GM23338 (cell line): ENCODE data around the gene CCDC57. TPM values are rescaled to one million over a fixed set of nuclear protein-coding genes. Genes with fewer than 3 reads are reported as not detected.

ENCODE experiments used
- ATAC-seq: fragments of 200-7000 bp; cut with Tn5 transposase; 3 replicates; pipeline ENCODE4 v1.9.1; 2020
- DNase-seq: peaks from one replicate; pipeline ENCODE4 v3.0.0-alpha.2; 2015; ENCODE audit warnings: low spot score
- H2AFZ ChIP-seq: fragments of 200-600 bp; sonication (generic); 2 replicates; pipeline ENCODE4 v1.8.0; 2016; ENCODE audit warnings: antibody characterized with exemption, mild to moderate bottlenecking, moderate library complexity
- H3F3A ChIP-seq: fragments of 200-600 bp; sonication (generic); replicated peaks from 2 replicates; pipeline ENCODE4 v1.8.0; 2017; ENCODE audit warnings: antibody characterized with exemption, mixed run types, low read depth
- H3K27ac ChIP-seq: fragments of 200-600 bp; sonication (generic); 2 replicates; pipeline ENCODE4 v1.6.1; 2016; ENCODE audit warnings: low read depth
- H3K27me3 ChIP-seq: fragments of 200-600 bp; sonication (generic); 2 replicates; pipeline ENCODE4 v1.8.0; 2016; ENCODE audit warnings: mild to moderate bottlenecking, mixed run types, moderate library complexity; ENCODE audit not compliant: insufficient read depth
- H3K36me3 ChIP-seq: fragments of 200-600 bp; sonication (generic); 2 replicates; pipeline ENCODE4 v1.8.0; 2016; ENCODE audit warnings: mild to moderate bottlenecking; ENCODE audit not compliant: insufficient read depth
- H3K4me1 ChIP-seq: fragments of 200-600 bp; sonication (generic); 2 replicates; pipeline ENCODE4 v1.8.0; 2016; ENCODE audit warnings: mild to moderate bottlenecking, moderate library complexity; ENCODE audit not compliant: insufficient read depth
- H3K4me2 ChIP-seq: fragments of 200-600 bp; sonication (generic); 2 replicates; pipeline ENCODE4 v1.7.1; 2017; ENCODE audit warnings: mixed run types
- H3K4me3 ChIP-seq: fragments of 200-600 bp; sonication (generic); 2 replicates; pipeline ENCODE4 v1.6.1; 2016; ENCODE audit warnings: mixed run types
- H3K79me2 ChIP-seq: fragments of 200-600 bp; sonication (generic); replicated peaks from 2 replicates; pipeline ENCODE4 v1.8.0; 2017; ENCODE audit warnings: mild to moderate bottlenecking; ENCODE audit not compliant: insufficient read depth
- H3K9me2 ChIP-seq: fragments of 200-600 bp; sonication (generic); 2 replicates; pipeline ENCODE4 v1.8.0; 2017; ENCODE audit not compliant: insufficient read depth
- H4K20me1 ChIP-seq: fragments of 200-600 bp; sonication (generic); replicated peaks from 2 replicates; pipeline ENCODE4 v1.8.0; 2017; ENCODE audit warnings: mild to moderate bottlenecking; ENCODE audit not compliant: insufficient read depth
- H3K27ac Mint-ChIP-seq: 2 replicates; pipeline ENCODE4 v1.8.0; 2020; ENCODE audit warnings: inconsistent platforms, mild to moderate bottlenecking, moderate library complexity, mixed read lengths
- H3K27me3 Mint-ChIP-seq: 3 replicates; pipeline ENCODE4 v1.8.0; 2022; ENCODE audit warnings: low read depth, mild to moderate bottlenecking, moderate library complexity, mixed read lengths, inconsistent platforms; ENCODE audit not compliant: insufficient read depth, poor library complexity
- H3K36me3 Mint-ChIP-seq: 3 replicates; pipeline ENCODE4 v1.8.0; 2021; ENCODE audit warnings: low read depth, mild to moderate bottlenecking, inconsistent platforms, moderate library complexity, mixed read lengths
- H3K4me1 Mint-ChIP-seq: 3 replicates; pipeline ENCODE4 v1.8.0; 2020; ENCODE audit warnings: mild to moderate bottlenecking, inconsistent platforms, mixed read lengths
- H3K4me3 Mint-ChIP-seq: 3 replicates; pipeline ENCODE4 v1.8.0; 2021; ENCODE audit warnings: moderate library complexity, mild to moderate bottlenecking, inconsistent platforms, mixed read lengths
- H3K9me3 Mint-ChIP-seq: 3 replicates; pipeline ENCODE4 v1.8.0; 2020; ENCODE audit warnings: moderate library complexity, mild to moderate bottlenecking, inconsistent platforms, mixed read lengths
- CREB1 ChIP-seq: fragments of 250-450 bp; sonication (Bioruptor Pico); IDR thresholded peaks from 2 replicates; pipeline ENCODE4 v1.5.0; 2020; ENCODE audit warnings: low read depth, mild to moderate bottlenecking, moderate library complexity
- CTCF ChIP-seq, 2 experiments: fragments of 200-600 bp in 1 of 2; sonication (generic) in 1 of 2; conservative IDR thresholded peaks; 2 replicates each; pipeline versions ENCODE4 v1.5.1 to v1.6.1; 2016 to 2017; ENCODE audit warnings: antibody characterized with exemption in 2 of 2, low read depth in 2 of 2, mild to moderate bottlenecking in 2 of 2, moderate library complexity in 1 of 2
- ETS1 ChIP-seq: IDR thresholded peaks from 2 replicates; pipeline ENCODE4 v1.6.1; 2016; ENCODE audit warnings: antibody characterized with exemption
- EZH2 ChIP-seq: fragments of 200-600 bp; sonication (generic); IDR thresholded peaks from one replicate; pipeline ENCODE4 v1.8.0; 2017; ENCODE audit warnings: antibody characterized with exemption, mild to moderate bottlenecking, low read depth; ENCODE audit not compliant: unreplicated experiment
- EZH2phosphoT487 ChIP-seq: fragments of 200-600 bp; sonication (generic); IDR thresholded peaks from one replicate; pipeline ENCODE4 v1.8.1; 2018; ENCODE audit warnings: antibody characterized with exemption; ENCODE audit not compliant: unreplicated experiment
- JUNB ChIP-seq: IDR thresholded peaks from one replicate; pipeline ENCODE4 v1.6.1; 2016; ENCODE audit warnings: antibody characterized with exemption; ENCODE audit not compliant: unreplicated experiment
- NANOG ChIP-seq: IDR thresholded peaks from 2 replicates; pipeline ENCODE4 v1.6.1; 2016; ENCODE audit warnings: antibody characterized with exemption, borderline replicate concordance
- REST ChIP-seq: IDR thresholded peaks from one replicate; pipeline ENCODE4 v1.6.1; 2018; ENCODE audit warnings: antibody characterized with exemption; ENCODE audit not compliant: unreplicated experiment
- STAT1 ChIP-seq: IDR thresholded peaks from one replicate; pipeline ENCODE4 v1.6.1; 2016; ENCODE audit warnings: antibody characterized with exemption; ENCODE audit not compliant: unreplicated experiment
- ZNF114 ChIP-seq: fragments of 250-450 bp; sonication (Bioruptor Pico); IDR thresholded peaks from 2 replicates; pipeline ENCODE4 v1.5.0; 2020; ENCODE audit warnings: mild to moderate bottlenecking, moderate library complexity
- ZNF331 ChIP-seq: fragments of 250-450 bp; sonication (Bioruptor Pico); IDR thresholded peaks from 2 replicates; pipeline ENCODE4 v1.5.0; 2020; ENCODE audit warnings: low read depth, mild to moderate bottlenecking, moderate library complexity
- ZNF462 ChIP-seq: fragments of 250-450 bp; sonication (Bioruptor Pico); IDR thresholded peaks from 2 replicates; pipeline ENCODE4 v1.5.0; 2020; ENCODE audit warnings: mild to moderate bottlenecking, moderate library complexity
- polyA plus RNA-seq: library from polyadenylated mRNA; unstranded; fragments of >200 nt; fragmentation: Nextera tagmentation; extraction: Ambion mirVana; gene quantifications from 2 replicates; pipeline ENCODE4 v1.2.1, GENCODE V29; 2016
- total RNA-seq: library from RNA; depleted of rRNA; stranded (reverse); fragments of >200 nt; shearing (Covaris generic); gene quantifications from 2 replicates; pipeline ENCODE4 v1.2.3, GENCODE V29; 2014

The CCDC57 gene
- total and polyA plus RNA-seq, 2 experiments from 2014 or later, result 7.0 to 16.3 TPM

GRCh38 chr17:82094931-82095776 lies 117.5 kb downstream of the CCDC57 start:
- H3K79me2 ChIP-seq, result peaks cover 53% of the 10 kb centered on the region
- peaks cover 12% of the 10 kb centered on the region; the same call in 1 of the 2 replicates for H3K36me3 ChIP-seq
- no peak for DNase-seq
- Mint-ChIP-seq H3K4me3 (peak overlapping the region; percentile 73; the same call in 1 of the 3 replicates), H3K36me3 (peaks cover 43% of the 10 kb centered on the region; the same call in 2 of the 3 replicates), H3K4me1 (peaks cover 7% of the 10 kb centered on the region), H3K9me3 (no peaks in the 10 kb centered on the region), H3K27ac (no peak overlapping the region), H3K27me3 (peaks cover 10% of the 10 kb centered on the region)
- peak overlapping the region; percentile 91 for H3K4me2 ChIP-seq
- 0 out of 2 replicates have a peak, but pooled peaks cover 17% of the 10 kb centered on the region for H3F3A ChIP-seq
- peak overlapping the region; percentile 59; the same call in 1 of the 2 replicates for H3K27ac ChIP-seq
- peaks cover 33% of the 10 kb centered on the region for H4K20me1 ChIP-seq
- peaks cover 18% of the 10 kb centered on the region for H3K4me1 ChIP-seq
- ATAC-seq, result no peak
- TF ChIP-seq CTCF (conservative IDR thresholded peaks at IDR 0.05; ENCODE audit: low read depth in 2 of 2) (no peak), ZNF331 (no peak), REST (no peak), STAT1 (no peak), EZH2phosphoT487 (no peak), ZNF114 (no peak), NANOG (no peak), JUNB (no peak), CREB1 (no peak), EZH2 (no peak), ZNF462 (no peak), ETS1 (no peak)
- no peaks in the 10 kb centered on the region for H3K27me3 ChIP-seq
- H2AFZ ChIP-seq, result no peak overlapping the region
- H3K9me2 ChIP-seq, result no peaks in the 10 kb centered on the region
- H3K4me3 ChIP-seq, result peak overlapping the region; percentile 88; the same call in 1 of the 2 replicates
